ENCODE measurements around the gene MOB3B. TPM values are rescaled to one million over a fixed set of nuclear protein-coding genes. Genes with fewer than 3 reads are reported as not detected.

The MOB3B gene
- total RNA-seq, 1 experiment from 2014 or later: 0.03 TPM

GRCh38 chr9:27394154-27394825 lies 135.3 kb downstream of the MOB3B start:
- ChIA-PET POLR2A (no interaction called here), CTCF (no interaction called here)
- TF ChIP-seq TCF7L2 (IDR thresholded peaks at IDR 0.05; ENCODE audit: low read depth, low read length) (no peak), REST (IDR thresholded peaks at IDR 0.05; ENCODE audit: insufficient read depth in 1 of 2, low read depth in 2 of 2, low read length in 1 of 2) (no peak), CTCF (IDR thresholded peaks at IDR 0.05) (no peak), POLR2AphosphoS5 (IDR thresholded peaks at IDR 0.05; ENCODE audit: low read depth, low read length) (no peak), SIN3A (IDR thresholded peaks at IDR 0.05; ENCODE audit: borderline replicate concordance, insufficient read depth, low read depth, low read length) (no peak)
- in situ Hi-C loops (cut with HindIII; ENCODE audit: low pct_unique_long_range_greater_than_20kb, low sequenced_read_pairs) (no loop called here), intact Hi-C loops (cut with micrococcal nuclease; ENCODE audit: unreplicated experiment) (no loop called here)
- ATAC-seq (no peak), DNase-seq (ENCODE audit: low read depth, low spot score) (no peak)
- no peak overlapping the region for H3K27ac ChIP-seq (ENCODE audit: low read length)
- H3K9me3 ChIP-seq (ENCODE audit: control insufficient read depth, insufficient read depth, low read depth, low read length): no peaks in the 10 kb centered on the region
- no peak overlapping the region for H3K4me3 ChIP-seq (ENCODE audit: low read depth in 2 of 2, low read length in 2 of 2)
- H3K36me3 ChIP-seq (ENCODE audit: control insufficient read depth, insufficient read depth, low read length): no peaks in the 10 kb centered on the region
- no peaks in the 10 kb centered on the region for H3K27me3 ChIP-seq (ENCODE audit: control insufficient read depth, insufficient read depth, low read length)
- no peaks in the 10 kb centered on the region for H3K4me1 ChIP-seq (ENCODE audit: control insufficient read depth, insufficient read depth, low read length)
- no TSS peak for BruUV-seq (replicated peaks)

GRCh38 chr9:27393054-27393846 lies 136.4 kb downstream of the MOB3B start:
- Histone ChIP-seq H3K36me3 (ENCODE audit: control insufficient read depth, insufficient read depth, low read length) (no peaks in the 10 kb centered on the region), H3K4me3 (ENCODE audit: low read depth in 2 of 2, low read length in 2 of 2) (no peak overlapping the region), H3K9me3 (ENCODE audit: control insufficient read depth, insufficient read depth, low read depth, low read length) (no peaks in the 10 kb centered on the region), H3K27ac (ENCODE audit: low read length) (no peak overlapping the region), H3K4me1 (ENCODE audit: control insufficient read depth, insufficient read depth, low read length) (no peaks in the 10 kb centered on the region), H3K27me3 (ENCODE audit: control insufficient read depth, insufficient read depth, low read length) (no peaks in the 10 kb centered on the region)
- TF ChIP-seq SIN3A (IDR thresholded peaks at IDR 0.05; ENCODE audit: borderline replicate concordance, insufficient read depth, low read depth, low read length) (no peak), CTCF (IDR thresholded peaks at IDR 0.05) (no peak), POLR2AphosphoS5 (IDR thresholded peaks at IDR 0.05; ENCODE audit: low read depth, low read length) (no peak), REST (IDR thresholded peaks at IDR 0.05; ENCODE audit: insufficient read depth in 1 of 2, low read depth in 2 of 2, low read length in 1 of 2) (no peak), TCF7L2 (IDR thresholded peaks at IDR 0.05; ENCODE audit: low read depth, low read length) (no peak)
- BruUV-seq (replicated peaks): no TSS peak
- ATAC-seq: no peak
- DNase-seq (ENCODE audit: low read depth, low spot score): no peak
- ChIA-PET POLR2A (no interaction called here), CTCF (no interaction called here)
- in situ Hi-C loops (cut with HindIII; ENCODE audit: low pct_unique_long_range_greater_than_20kb, low sequenced_read_pairs): no loop called here
- intact Hi-C loops (cut with micrococcal nuclease; ENCODE audit: unreplicated experiment): no loop called here

Measured in Panc1 (cell line).